H1 (cell line): Measurements from ENCODE around the gene MMD.

Source experiments
- ASH2L ChIP-seq: fragments of 200-600, 300-600 bp; sonication (generic); IDR thresholded peaks from one replicate; pipeline ENCODE4 v1.7.1; 2017; ENCODE audit warnings: low read length
- JUND ChIP-seq: IDR thresholded peaks from 2 replicates; pipeline ENCODE4 v1.6.1; 2011; ENCODE audit warnings: mild to moderate bottlenecking, improper control_type of control experiment, low read length
- TF ChIP-seq, protein P1 (sequence below), 3 experiments: IDR thresholded peaks; 1 replicate in 2 of 3; 2 replicates in 1 of 3; pipeline versions ENCODE4 v1.5.1 to v1.6.1; 2011; ENCODE audit warnings: low read length in 3 of 3, mild to moderate bottlenecking in 3 of 3, inconsistent platforms in 2 of 3, low read depth in 1 of 3, moderate library complexity in 1 of 3; ENCODE audit not compliant: insufficient read depth in 1 of 3; ENCODE audit errors: control extremely low read depth in 1 of 3
- TF ChIP-seq, protein P2 (sequence below): IDR thresholded peaks from 2 replicates; pipeline ENCODE4 v1.6.1; 2012; ENCODE audit warnings: inconsistent platforms

DNA sequence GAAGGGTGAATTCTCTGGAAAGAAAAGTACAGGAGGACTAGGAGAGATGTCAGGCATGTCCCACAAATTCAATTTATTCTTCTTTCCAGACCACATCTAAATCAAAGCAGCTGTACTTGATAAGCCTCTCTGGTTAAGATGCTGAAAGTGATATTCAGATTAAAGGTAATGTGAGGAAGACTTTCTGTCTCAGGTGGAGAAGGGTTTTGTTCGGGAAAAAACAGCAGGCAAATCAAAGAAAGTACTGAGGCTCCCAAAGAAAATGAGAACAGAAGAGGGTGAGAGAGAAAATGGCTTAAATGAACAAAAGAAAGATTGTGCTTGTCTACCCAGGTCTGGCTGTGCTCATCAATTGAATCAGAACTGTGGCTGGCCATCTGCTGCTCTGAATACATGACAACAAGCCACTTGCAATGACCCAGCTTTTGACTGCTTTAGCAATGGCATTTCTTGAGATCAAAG lies 55.6 kb downstream of the MMD start:
- TF ChIP-seq, protein P1, sequence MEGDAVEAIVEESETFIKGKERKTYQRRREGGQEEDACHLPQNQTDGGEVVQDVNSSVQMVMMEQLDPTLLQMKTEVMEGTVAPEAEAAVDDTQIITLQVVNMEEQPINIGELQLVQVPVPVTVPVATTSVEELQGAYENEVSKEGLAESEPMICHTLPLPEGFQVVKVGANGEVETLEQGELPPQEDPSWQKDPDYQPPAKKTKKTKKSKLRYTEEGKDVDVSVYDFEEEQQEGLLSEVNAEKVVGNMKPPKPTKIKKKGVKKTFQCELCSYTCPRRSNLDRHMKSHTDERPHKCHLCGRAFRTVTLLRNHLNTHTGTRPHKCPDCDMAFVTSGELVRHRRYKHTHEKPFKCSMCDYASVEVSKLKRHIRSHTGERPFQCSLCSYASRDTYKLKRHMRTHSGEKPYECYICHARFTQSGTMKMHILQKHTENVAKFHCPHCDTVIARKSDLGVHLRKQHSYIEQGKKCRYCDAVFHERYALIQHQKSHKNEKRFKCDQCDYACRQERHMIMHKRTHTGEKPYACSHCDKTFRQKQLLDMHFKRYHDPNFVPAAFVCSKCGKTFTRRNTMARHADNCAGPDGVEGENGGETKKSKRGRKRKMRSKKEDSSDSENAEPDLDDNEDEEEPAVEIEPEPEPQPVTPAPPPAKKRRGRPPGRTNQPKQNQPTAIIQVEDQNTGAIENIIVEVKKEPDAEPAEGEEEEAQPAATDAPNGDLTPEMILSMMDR (IDR thresholded peaks at IDR 0.05; ENCODE audit: control extremely low read depth in 1 of 3, insufficient read depth in 1 of 3, low read depth in 1 of 3, low read length in 3 of 3): no peak
- TF ChIP-seq, protein P2, sequence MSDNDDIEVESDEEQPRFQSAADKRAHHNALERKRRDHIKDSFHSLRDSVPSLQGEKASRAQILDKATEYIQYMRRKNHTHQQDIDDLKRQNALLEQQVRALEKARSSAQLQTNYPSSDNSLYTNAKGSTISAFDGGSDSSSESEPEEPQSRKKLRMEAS: no peak
- TF ChIP-seq JUND: no peak
- TF ChIP-seq ASH2L: no peak
